Keratinocyte (primary cell): ENCODE data around the gene INS.

Source experiments
- CTCF ChIP-seq, 3 experiments: IDR thresholded peaks in 1 of 3; conservative IDR thresholded peaks in 1 of 3; optimal IDR thresholded peaks in 1 of 3; 2 replicates in 2 of 3; 3 replicates in 1 of 3; pipeline versions ENCODE3 to v1.5.1; 2011; ENCODE audit warnings: low read length in 3 of 3, mild to moderate bottlenecking in 3 of 3, moderate library complexity in 2 of 3, control low read depth in 1 of 3, inconsistent platforms in 1 of 3; ENCODE audit not compliant: insufficient read depth in 2 of 3; ENCODE audit errors: extremely low read depth in 1 of 3
- EZH2 ChIP-seq: IDR thresholded peaks from one replicate; pipeline ENCODE4 v1.6.1; 2012; ENCODE audit warnings: inconsistent platforms, mild to moderate bottlenecking, low read length, moderate library complexity

GRCh38 chr11:2194877-2195755, 34.1 kb upstream of the INS start:
- TF ChIP-seq CTCF (optimal IDR thresholded peaks at IDR 0.05 in 1 of 3, IDR thresholded peaks at IDR 0.05 in 1 of 3, conservative IDR thresholded peaks at IDR 0.05 in 1 of 3; ENCODE audit: extremely low read depth in 1 of 3, insufficient read depth in 2 of 3, low read length in 3 of 3) = peak; percentile 88 to 96 (median 93)
- TF ChIP-seq EZH2 = no peak
